ENCODE data around the gene MPZL3.

MPZL3 gene

GRCh38 chr11:118214210-118214914, 37.8 kb downstream of the MPZL3 start:
- in situ Hi-C loops (cut with MboI; ENCODE audit: low sequenced_read_pairs): no loop called here

- in situ Hi-C loops (cut with MboI; ENCODE audit: low sequenced_read_pairs): no loop called here
Observed at GRCh38 chr11:118213781-118214180, 38.4 kb downstream of the MPZL3 start.

GRCh38 chr11:118213201-118213600, 39.0 kb downstream of the MPZL3 start:
- in situ Hi-C loops (cut with MboI; ENCODE audit: low sequenced_read_pairs): no loop called here

- in situ Hi-C loops (cut with MboI; ENCODE audit: low sequenced_read_pairs): no loop called here
Observed at GRCh38 chr11:118212781-118213191, 39.4 kb downstream of the MPZL3 start.

GRCh38 chr11:118212131-118212725, 39.9 kb downstream of the MPZL3 start:
- in situ Hi-C loops (cut with MboI; ENCODE audit: low sequenced_read_pairs): no loop called here

- in situ Hi-C loops (cut with MboI; ENCODE audit: low sequenced_read_pairs): no loop called here
Observed at GRCh38 chr11:118211006-118211405, 41.2 kb downstream of the MPZL3 start.

GRCh38 chr11:118210323-118210722, 41.8 kb downstream of the MPZL3 start:
- in situ Hi-C loops (cut with MboI; ENCODE audit: low sequenced_read_pairs): no loop called here

- in situ Hi-C loops (cut with MboI; ENCODE audit: low sequenced_read_pairs): no loop called here
Observed at GRCh38 chr11:118209033-118209432, 43.1 kb downstream of the MPZL3 start.

- in situ Hi-C loops (cut with MboI; ENCODE audit: low sequenced_read_pairs): no loop called here
Observed at GRCh38 chr11:118207079-118207478, 45.1 kb downstream of the MPZL3 start.

- in situ Hi-C loops (cut with MboI; ENCODE audit: low sequenced_read_pairs): no loop called here
Observed at GRCh38 chr11:118206391-118207031, 45.7 kb downstream of the MPZL3 start.

GRCh38 chr11:118205606-118206378, 46.4 kb downstream of the MPZL3 start:
- in situ Hi-C loops (cut with MboI; ENCODE audit: low sequenced_read_pairs): no loop called here

- in situ Hi-C loops (cut with MboI; ENCODE audit: low sequenced_read_pairs): no loop called here
Observed at GRCh38 chr11:118202599-118203422, 49.4 kb downstream of the MPZL3 start.

GRCh38 chr11:118201966-118202365, 50.2 kb downstream of the MPZL3 start:
- in situ Hi-C loops (cut with MboI; ENCODE audit: low sequenced_read_pairs): no loop called here

- in situ Hi-C loops (cut with MboI; ENCODE audit: low sequenced_read_pairs): no loop called here
Observed at GRCh38 chr11:118200901-118201680, 51.1 kb downstream of the MPZL3 start.

GRCh38 chr11:118200497-118200896, 51.7 kb downstream of the MPZL3 start:
- in situ Hi-C loops (cut with MboI; ENCODE audit: low sequenced_read_pairs): no loop called here

GRCh38 chr11:118199135-118199534, 53.0 kb downstream of the MPZL3 start:
- in situ Hi-C loops (cut with MboI; ENCODE audit: low sequenced_read_pairs): loop anchor here (5.0 to 10.0 kb wide), 3 partner anchors 93 to 296 kb away; partner anchors contain the start of genes CD3D and CD3G

GRCh38 chr11:118198370-118198769, 53.8 kb downstream of the MPZL3 start:
- in situ Hi-C loops (cut with MboI; ENCODE audit: low sequenced_read_pairs): loop anchor here (5.0 to 10.0 kb wide), 3 partner anchors 94 to 296 kb away; partner anchors contain the start of genes CD3D and CD3G

- in situ Hi-C loops (cut with MboI; ENCODE audit: low sequenced_read_pairs): loop anchor here (5.0 to 10.0 kb wide), 3 partner anchors 97 to 300 kb away; partner anchors contain the start of genes CD3D and CD3G
Observed at GRCh38 chr11:118194835-118195627, 57.1 kb downstream of the MPZL3 start.

Data from HL-60/S4 (cell line).